SW480 (cell line): ENCODE results near the gene KLHL12.
A peak's percentile ranks its signal among the peaks of the same experiment; 100 is the strongest.

Experiments
- DNase-seq: peaks from one replicate; pipeline ENCODE4 v3.0.0-alpha.2; 2016; ENCODE audit warnings: low spot score

Gene KLHL12

DNA sequence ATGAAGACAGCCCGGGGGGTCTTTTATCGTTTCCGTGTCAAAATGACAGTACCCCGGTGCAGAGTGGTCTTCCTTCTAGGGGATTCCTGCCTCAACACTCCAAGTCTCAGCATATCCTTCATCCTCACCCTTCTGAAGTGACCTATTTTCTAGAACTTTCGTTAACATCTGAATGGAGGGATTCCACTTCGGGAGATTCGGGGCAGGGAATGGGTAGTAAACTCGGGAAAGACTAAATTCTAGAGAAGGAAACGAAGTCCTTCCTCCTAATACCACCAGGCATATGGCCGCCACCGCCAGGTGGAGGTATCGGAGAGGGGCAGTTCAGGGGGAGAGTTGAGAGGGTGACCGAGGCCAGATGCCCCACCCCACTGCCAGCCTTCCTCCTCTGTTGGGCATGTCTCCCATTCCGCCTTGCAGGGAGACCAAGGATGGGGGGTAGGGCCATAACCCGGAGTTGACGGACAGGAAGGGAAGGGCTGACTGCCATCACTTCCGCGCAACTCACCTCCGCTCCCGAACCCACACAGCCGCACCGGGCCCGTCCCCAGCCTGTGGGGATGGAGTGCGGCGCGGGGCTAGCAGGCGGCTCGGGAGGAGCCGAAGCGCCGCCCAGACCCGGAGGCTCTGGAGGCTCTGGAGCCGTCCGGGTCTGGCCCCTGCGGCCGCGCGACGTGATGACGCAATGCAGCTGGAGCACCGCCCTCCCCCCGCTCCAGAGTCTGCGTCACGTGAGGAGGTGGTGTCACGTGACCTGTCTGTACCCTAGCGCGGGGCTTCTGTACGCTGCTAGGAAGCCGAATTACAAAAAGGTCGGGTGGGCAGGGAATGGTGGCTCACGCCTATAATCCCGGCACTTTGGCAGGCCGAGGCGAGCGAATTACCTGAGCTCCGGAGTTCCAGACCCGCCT lies at the start of gene KLHL12:
TSS of gene KLHL12 (minus strand) at position 654 of the 911 bp plus-strand sequence. CDS start 2,072 bp downstream, outside the sequence.
- peak; percentile 96 for DNase-seq

- DNase-seq, result no peak
These were observed 49.6 kb upstream of the KLHL12 start for GRCh38 chr1:202976633-202977032.

GRCh38 chr1:202974856-202975255 lies 47.8 kb upstream of the KLHL12 start:
- no peak for DNase-seq

DNA sequence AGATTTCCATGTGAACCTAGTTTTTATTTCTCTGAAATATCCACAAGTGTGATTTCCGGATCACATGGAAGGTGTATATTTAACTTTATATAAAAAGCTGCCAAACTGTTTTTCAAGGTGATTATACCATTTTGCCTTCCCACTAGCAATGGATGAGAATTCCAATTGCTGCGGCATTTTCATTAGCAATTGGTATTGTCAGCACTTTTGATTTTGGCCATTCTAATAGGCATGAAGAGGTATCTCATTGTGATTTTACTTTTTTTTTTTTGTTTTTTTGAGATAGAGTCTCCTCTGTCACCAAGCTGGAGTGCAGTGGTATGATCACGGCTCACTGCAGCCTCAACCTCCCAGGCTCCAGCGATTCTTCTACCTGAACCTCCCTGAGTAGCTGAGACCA lies 45.0 kb upstream of the KLHL12 start:
- DNase-seq, result no peak

GRCh38 chr1:202968895-202969295 lies 41.9 kb upstream of the KLHL12 start:
- DNase-seq, result peak; percentile 71

GRCh38 chr1:202968351-202968750 lies 41.3 kb upstream of the KLHL12 start:
- no peak for DNase-seq

DNA sequence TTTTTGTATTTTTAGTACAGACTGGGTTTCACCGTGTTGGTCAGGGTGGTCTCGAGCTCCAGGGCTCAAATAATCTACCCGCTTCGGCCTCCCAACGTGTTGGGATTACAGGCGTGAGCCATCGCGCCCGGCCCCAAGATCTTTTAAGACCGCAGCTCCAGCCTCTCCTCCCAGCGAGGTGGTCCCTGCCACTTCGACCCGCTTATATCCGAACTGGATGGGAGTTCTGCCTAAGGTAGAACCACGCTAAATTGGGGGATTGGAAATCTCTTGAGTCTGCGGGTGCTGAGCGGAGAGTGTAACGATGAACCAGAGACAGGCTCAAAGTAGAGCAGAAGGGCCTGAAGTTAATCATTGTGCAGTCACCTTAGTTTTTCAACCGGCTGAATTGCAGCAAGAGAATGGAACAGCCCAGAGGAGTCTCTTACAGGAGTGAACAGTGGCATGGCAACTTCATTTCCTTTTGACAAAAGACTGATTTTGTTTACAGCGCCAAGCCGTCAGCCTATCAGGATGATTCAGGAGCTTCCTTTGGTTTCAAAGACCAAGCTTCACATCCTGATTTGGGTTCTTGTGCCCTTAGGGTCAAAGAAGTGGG lies 40.7 kb upstream of the KLHL12 start:
- peak; percentile 26 for DNase-seq

DNA sequence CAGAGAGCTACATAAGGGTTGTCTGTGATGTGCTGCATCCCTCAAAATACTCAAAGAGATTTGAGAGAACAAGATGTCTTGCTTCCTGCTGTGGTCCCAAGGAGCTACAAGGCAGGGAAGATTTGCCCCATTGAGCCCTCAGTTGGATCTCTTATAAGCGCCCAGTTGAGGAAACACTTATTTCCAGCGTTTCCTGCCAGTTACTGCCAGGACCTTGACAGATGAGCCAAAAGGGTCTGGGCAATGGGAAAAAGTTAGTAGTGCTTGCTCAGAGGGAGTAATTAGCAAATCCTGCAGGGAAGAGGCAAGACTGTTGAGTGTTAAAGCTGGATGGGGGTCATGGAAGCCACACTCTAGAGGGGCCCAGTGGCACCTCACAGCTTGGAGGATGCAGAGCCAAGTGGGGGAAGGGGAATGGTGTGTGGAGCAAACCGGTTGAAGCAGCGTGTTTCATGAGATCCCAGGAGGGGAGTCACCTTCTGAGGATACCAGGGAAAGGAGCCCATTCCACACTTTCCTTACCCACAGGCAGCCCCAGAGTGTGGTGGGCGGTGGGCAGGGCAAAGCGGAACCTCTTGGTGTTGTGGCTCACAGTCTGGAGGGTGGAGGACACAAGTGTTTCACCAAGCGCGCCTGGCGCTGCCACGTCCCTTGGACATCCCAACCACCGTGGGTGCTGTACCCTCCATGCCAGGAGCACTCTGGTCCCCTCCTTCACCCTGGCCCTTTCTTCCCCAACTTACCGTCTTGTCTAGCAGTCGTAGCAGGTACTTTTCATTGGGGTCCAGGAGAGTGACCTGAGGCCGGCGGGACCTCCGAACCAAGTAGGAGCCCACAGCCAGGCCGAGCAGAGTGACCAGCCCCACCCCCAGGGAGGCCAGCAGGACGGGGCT lies 39.2 kb upstream of the KLHL12 start:
- no peak for DNase-seq

- DNase-seq, result no peak
These were observed 38.4 kb upstream of the KLHL12 start for GRCh38 chr1:202965422-202965821.

DNA sequence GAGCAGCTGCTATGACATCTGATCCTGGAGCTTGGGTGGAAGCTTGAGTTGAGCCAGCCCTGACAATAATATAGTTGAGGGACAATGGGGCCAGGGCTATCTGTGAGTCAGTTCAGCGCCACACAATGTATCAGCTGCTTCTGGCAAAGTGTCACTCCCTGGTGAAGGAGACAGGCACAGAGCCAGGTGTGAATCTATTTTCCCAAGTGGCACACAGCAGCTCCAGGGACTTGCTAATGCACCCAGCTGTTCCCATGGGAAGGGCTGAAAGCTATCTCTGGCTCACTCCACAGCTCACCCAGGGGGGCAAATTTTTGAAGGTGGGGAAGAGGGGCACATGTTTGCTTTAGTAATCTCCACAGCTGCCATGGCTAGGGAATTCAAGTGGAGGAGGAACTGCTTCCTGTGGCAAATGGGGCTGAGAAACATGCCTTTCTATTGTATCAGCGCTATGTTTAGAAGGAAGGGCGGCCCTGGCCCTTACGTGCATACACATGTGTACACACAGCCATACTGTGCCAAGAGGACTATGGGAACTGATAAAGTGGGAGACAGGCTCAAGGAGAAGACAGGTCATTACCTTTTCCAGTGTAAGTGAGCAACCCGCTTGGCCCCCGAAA lies 37.9 kb upstream of the KLHL12 start:
- no peak for DNase-seq

DNA sequence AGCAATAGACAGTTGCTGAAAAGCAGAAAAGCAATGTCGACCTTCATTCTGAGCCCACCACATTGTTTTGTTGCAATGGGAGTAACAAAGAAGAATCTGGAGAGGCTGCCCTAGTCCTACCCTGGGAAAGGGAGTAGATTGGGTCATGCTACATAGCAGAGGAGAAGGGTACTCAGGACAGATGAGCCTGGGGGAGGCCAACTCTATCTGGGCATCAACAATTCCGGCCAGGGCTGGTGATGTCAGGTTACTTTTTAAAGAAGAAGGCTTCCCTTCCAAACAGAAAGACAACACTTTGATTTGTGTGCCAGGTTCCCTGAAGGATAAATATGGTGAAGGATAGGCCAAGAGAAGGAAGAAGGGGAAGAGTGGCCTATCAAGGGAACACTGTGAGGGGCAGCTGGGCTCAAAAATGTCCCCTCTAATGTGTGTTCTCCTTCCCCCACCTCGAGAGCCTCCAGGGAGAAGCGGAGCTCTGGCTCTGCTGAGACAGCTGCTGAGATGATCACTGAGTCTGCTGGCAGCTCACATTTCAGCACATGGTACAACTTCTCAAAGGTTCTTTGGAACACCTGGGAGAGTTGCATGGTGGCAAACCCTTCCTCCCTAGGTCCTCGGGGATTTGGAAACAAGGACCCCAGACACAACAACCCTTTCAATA lies 34.3 kb upstream of the KLHL12 start:
- DNase-seq, result no peak

DNA sequence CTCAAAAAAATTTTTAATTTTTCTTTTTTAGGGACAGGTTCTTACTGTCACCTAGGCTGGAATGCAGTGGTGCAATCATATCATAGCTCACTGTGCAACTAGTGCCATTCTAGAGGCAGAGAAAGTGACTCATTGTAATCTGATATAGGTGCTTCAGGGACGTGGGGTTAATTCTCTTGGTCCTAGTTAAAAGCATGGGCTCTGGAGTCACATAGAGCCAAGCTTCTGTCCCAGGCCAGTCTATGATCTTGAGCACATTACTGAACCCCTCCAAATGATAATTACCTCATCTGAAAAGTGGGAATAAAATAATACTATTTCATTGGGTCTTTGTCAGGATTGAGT lies 32.2 kb upstream of the KLHL12 start:
- DNase-seq, result peak; percentile 82

- DNase-seq, result no peak
These were observed 31.7 kb upstream of the KLHL12 start for GRCh38 chr1:202958544-202959275.

GRCh38 chr1:202957733-202958543 lies 30.9 kb upstream of the KLHL12 start, which contains the start of gene ADIPOR1:
Gene ADIPOR1 (minus strand): TSS chr1:202958312. CDS start chr1:202951070, 7,242 bp downstream.
- DNase-seq, result peak; percentile 85

GRCh38 chr1:202956969-202957368 lies 29.9 kb upstream of the KLHL12 start:
- DNase-seq, result no peak

DNA sequence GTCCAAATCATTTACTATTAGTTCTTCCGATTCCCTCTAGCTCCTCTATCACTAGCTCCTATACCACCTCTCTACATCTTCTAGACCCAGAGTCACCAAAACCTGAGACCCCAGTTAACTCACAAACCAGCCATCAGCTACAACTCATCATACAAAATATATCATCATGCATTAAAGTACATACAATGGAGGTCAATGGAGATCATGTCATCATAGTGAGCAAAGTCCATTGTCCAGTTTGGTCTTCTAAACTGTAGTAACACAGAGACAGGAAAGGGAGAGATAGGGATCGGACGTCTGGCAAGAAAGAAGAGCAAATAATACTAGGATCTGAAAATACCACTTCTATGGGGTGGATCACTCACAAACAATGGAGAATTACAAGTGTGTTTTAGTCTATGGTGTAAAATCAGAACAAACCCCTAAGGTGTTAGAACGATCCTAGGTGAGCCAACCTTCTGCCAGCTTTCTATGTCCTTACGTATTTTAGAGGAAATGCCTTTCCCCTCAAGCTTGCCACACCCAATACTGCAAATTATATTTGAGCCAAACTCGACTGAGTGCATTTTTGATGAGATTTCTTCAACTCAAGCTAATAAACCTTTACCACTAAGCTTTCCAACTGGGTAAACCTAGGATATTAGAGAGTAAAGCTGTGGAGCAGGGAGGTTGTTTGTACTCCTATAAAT lies 27.2 kb upstream of the KLHL12 start:
- no peak for DNase-seq

DNA sequence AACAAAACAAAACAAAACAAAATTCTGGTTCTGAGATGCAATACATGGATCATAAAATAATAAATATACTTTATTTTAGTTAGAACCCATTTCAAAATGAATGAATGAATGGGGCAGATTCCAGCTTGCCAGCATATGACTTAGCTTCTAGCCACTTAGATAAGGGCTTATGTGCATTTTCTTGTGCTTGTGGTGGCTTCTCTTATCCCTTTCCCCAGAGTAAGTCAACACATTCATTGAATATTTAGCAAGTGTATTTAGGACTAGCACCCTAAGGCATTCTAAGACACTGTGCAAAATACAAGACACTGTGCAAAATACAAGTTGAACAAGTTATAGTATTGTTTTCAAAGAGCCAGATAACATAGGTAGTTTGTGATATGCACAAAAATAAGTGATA lies 26.4 kb upstream of the KLHL12 start:
- DNase-seq, result no peak

GRCh38 chr1:202952818-202953217 lies 25.8 kb upstream of the KLHL12 start:
- peak; percentile 83 for DNase-seq

DNA sequence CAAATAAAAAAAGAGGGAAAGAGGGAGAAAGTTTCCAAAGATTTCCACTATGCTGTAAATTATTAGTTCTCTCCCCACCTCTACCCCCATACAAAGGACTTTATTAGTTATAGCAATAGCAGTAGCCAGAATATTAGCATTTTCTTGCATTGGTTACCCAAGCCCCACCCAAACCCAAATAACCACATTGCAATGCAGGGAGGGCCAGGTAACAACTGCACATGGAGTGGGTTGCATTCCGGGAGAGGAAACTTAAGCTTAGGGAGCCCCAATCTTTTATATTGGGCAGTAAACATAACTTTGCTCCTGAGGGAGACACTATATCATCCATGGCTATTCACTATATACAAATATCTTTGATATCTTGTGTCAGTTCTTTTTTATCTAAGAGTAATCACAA lies 25.1 kb upstream of the KLHL12 start:
- DNase-seq, result no peak
